RKO (cell line): Measurements from ENCODE around the gene CPTP.

ENCODE experiments used
- DNase-seq: peaks from one replicate; pipeline ENCODE4 v3.0.0-alpha.2; 2016; ENCODE audit warnings: low spot score

The CPTP gene

DNA sequence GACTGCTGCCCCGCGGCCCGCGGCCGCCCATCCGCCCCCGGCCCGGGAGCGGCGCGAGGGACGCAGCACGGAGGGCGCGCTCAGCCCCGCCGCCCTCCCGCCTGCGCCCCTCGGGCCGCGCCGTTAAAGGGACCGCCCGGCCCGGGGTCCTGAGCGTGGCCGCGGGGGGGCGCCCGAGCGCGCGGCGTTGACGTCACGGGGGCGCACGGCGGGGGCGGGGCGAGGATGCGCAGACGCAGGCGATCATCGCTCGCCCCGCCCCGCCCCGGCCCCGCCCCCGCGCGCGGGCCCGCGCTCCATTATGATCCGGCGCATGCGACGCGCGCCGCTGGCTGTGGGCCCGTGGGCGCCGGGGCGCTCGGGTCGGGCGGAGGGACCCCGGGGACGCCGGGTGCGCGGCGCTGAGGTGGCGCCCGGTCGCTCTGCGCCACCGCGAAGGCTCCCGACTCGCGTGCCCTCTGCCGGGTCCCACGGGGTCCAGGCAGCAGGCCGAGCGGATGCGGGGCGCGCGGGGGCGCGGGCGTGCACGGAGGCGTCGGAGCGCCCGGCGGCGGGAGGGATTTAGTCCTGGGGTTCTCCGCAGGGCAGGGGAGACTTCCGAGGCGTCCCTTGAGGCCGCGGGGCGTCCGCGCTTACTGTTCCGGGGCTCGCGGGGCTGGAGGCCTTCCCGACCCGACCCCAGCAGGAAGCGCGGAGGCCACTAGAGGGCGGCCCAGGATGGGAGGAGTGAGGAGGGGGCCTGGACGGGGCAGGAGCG, 24.8 kb downstream of the CPTP start, which contains the start of gene DVL1:
Gene DVL1 (minus strand): TSS at position 163 of the 757 bp plus-strand sequence. CDS start 353 bp downstream, outside the sequence.
- DNase-seq, result peak; percentile 64

- DNase-seq, result no peak
Measured at GRCh38 chr1:1351511-1352427, 27.2 kb downstream of the CPTP start.

DNA sequence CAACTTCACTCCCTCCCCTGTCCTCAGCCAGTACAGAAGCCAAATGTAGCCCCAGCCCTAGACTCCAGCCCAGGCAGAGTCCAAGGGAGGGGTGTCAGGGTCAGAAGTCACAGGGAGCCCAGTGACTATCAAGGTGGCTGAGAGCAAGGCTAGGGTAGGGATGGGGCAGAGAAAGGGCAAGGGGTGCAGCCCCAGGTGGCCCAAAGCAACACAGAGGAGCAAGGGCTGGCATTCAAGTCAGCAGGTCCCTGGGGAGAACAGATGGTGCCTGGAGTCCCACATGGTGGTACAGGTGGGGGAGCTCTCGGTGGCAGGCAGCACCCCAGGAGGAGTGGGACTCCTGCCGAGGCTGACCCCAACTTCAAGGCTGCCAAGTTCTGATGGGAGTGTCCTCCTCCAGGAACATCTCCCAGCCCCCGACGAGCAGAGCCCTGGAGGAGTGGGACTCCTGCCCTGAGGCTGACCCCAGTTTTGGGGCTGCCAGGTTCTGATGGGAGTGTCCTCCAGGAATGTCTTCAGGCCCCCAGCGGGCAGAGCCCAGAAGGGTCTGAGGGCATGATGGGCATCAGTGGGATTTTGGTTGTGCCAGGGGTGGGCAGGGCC, 28.3 kb downstream of the CPTP start:
- no peak for DNase-seq

DNA sequence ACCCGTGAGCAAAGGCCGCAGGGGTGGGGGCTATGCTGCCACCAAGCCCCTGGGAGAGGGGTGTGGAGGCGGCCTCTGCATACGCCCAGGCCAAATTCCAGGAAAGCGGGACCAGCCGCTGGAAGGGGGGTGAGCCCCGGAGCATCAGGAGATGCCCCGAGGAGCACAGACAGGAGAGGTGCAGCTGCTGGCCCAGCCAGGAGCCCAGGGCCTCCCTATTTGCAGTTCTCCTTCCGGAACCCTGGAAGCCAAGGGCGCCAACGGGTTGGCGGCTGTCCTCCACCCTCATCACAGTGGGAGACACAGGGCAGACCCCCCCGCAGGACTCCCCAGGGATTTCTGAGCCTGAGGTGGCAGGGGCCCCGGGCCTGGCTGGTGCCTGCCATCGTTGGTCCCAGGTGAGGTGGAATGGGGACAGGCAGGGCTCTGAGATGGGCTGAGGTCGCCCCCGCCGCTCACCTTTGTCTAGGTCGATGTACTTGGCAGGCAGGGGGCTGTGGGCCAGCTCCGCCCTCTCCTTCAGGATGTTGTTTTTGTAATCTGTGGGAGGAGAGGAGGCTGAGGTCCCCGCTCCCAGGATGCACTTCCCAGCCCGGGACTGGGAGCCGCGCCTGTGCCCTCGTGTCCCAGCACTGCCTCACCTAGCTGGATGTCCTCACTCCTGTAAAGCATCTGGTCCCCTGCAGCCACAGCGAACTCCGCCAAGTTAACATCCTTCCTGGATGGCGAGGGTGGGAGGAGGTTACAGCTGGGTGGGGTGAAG, 29.0 kb downstream of the CPTP start:
- DNase-seq, result peak; percentile 23

DNA sequence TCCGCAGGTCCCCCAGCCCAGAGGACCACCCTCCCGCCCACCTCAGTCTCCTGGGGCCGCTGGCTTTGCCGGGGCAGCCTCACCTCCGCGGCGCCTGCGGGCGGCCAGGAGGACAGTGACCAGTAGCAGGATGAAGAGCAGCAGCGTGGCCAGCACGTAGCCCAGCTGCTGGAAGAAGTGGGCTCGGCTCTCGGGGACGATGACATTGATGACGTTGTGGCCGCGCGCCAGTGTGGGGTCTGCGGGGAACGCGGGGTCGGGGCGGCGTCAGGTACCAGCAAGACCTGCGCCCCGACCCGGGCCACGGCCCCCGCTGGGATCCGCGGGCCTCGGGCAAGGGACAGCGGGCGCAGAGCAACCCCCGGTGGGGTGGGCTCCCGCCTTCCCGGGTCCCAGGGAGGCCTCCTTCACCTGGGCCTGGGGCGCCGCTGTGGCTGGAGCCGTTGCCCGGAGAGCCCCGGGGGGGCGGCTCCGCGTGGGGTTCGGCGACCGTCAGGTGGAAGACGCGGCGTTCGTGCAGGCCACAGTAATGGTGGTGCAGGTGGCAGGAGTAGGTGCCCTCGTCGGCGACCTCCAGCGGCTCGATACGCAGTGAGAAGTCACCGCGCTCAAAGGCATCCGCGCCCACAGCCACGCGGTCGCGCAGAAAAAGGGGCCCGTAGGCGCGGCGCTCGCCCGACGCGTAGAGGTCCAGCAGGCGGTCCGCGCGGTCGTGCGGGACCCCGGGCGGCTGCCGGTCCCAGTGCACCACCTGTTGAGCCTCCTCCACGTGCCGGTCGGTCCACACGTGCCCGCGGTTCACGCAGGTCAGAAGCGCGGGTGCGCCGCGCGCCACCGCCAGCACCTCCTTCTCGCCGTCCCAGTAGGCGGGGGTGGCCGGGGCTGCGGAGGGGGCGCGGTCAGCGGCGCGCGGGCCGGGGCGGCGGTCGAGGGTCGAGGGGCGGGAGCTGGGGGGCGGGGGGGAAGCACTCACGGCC, 30.0 kb downstream of the CPTP start:
- DNase-seq, result no peak

DNA sequence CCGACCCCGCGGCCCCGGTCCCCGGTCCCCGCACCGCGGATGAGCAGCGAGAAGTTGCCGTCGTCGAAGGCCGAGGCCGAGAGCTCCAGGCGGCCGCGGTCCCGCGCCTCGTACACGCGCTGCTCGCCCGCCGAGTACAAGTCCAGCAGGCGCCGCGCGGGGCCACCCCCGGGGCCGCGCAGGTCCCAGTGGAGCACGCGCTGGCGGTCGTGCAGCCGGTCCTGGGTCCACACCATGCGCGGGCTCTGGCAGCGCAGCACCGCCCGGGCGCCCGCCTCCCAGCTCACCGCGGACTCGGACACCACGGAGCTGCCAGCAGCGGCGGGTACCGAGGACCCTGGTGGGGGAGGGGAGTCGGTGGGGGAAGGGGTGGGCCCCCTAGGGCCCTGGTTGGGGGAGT, 30.8 kb downstream of the CPTP start:
- no peak for DNase-seq

DNA sequence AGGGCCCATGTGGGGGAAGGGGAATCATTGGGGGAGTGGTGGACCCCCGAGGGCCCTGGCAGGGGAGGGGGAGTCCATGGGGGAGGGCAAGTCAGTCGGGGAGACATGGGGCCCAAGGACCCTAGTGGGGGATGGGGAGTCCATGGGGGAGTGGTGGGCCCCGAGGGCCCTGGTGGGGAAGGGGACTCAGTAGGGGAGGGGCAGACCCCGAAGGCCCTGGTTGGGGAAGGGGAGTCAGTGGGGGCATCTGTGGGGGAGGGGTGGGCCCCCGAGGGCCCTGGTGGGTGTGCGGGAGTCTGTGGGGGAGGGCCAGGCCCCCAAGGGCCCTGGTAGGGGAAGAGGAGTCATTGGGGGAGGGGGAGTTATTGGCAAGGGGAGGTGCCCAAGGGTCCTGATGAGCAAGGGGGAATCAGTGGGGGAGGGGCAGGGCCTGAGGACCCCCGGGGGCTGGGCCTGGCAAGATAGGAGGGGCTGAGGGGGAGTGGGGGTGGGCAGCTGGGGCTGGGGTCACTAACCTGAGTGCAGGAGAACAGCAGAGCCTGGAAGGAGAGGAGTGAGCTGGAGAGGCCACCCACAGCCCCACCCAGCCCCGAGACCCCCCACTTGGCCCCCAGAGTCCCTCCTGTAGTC, 31.7 kb downstream of the CPTP start:
- no peak for DNase-seq

- no peak for DNase-seq
Measured at GRCh38 chr1:1356796-1357401, 32.3 kb downstream of the CPTP start.

GRCh38 chr1:1357871-1358432, 33.4 kb downstream of the CPTP start:
- no peak for DNase-seq

- DNase-seq, result no peak
Measured at GRCh38 chr1:1358433-1359271, 34.0 kb downstream of the CPTP start, which contains the start of gene MXRA8. MXRA8 (minus strand) TSS chr1:1358555; CDS start chr1:1358504, 51 bp downstream.

DNA sequence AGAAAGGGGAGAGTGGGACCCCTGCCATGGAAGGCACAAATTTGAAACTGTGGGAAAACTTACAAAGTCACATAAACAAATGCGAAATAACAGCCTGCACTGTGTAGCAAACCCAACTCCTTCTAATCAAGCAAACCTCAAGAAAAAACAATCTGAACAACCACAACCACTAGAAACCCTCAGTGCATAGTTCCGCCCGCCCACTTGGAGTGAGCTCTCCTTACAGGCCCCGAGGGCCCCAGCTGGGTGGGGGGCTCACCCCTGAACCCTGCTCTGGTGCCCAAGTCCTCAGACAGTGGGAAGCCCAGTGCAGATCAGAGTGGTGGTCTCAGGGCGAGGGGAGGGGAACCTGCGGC, 34.7 kb downstream of the CPTP start:
- no peak for DNase-seq

- DNase-seq, result no peak
Measured at GRCh38 chr1:1359664-1360468, 35.3 kb downstream of the CPTP start.

- DNase-seq, result peak; percentile 62
Measured at GRCh38 chr1:1360506-1361169, 36.0 kb downstream of the CPTP start.

GRCh38 chr1:1361233-1361981, 36.8 kb downstream of the CPTP start:
- no peak for DNase-seq

GRCh38 chr1:1361982-1362423, 37.4 kb downstream of the CPTP start:
- no peak for DNase-seq

DNA sequence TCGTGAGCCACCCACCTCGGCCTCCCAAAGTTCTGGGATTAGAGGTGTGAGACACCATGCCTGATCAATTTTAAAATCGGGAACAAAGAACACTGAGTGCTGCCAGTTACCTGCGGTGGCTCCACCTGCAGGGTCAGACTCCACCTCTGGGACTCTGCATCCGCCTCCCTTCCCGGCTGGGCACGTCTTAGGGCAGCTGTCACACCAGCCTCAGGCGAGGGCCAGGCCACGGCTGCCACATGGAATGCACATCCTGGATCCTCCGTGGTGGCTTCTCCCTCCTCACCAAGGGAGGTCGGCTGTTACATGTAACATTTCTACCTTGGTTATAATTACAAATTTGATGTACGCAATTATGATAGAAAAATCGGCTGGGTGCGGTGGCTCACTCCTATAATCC, 39.7 kb downstream of the CPTP start:
- DNase-seq, result no peak
